HEK293T (cell line): ENCODE results near the gene MTERF1.

Experiments used
- FOXK2 ChIP-seq: fragments of 450-650 bp; IDR thresholded peaks from 2 replicates; pipeline ENCODE4 v1.6.1; 2016; ENCODE audit warnings: mild to moderate bottlenecking
- FOXM1 ChIP-seq: fragments of 450-650 bp; IDR thresholded peaks from 2 replicates; pipeline ENCODE4 v1.6.1; 2017; ENCODE audit warnings: mild to moderate bottlenecking, borderline replicate concordance

- no peak for TF ChIP-seq FOXK2
- no peak for TF ChIP-seq FOXM1
Measured at GRCh38 chr7:91837397-91838070, 43.0 kb downstream of the MTERF1 start.
